ENCODE results near the gene LAMC3.

The LAMC3 gene

DNA sequence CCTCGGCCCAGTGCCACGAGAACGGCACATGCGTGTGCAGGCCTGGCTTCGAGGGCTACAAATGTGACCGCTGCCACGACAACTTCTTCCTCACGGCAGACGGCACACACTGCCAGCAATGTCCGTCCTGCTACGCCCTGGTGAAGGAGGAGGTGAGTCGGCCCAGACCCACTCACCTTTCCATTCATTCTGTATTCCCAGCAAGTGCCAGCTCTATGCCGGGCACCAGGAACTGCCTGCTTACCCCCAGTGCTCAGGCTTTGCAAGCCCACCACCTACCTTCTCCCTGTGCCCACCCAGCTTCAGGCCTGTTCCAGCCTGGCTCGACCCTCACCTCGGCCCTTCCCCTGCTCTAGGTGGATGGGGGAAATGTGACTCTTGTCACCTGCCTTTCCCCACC lies 60.7 kb downstream of the LAMC3 start:
- intact Hi-C loops (cut with DNase I; ENCODE audit: low total_unique reads), result loop anchor here (5.0 kb wide), 1 partner anchor 48 kb away; no protein-coding TSS in a partner anchor
- TF ChIP-seq, protein P1, sequence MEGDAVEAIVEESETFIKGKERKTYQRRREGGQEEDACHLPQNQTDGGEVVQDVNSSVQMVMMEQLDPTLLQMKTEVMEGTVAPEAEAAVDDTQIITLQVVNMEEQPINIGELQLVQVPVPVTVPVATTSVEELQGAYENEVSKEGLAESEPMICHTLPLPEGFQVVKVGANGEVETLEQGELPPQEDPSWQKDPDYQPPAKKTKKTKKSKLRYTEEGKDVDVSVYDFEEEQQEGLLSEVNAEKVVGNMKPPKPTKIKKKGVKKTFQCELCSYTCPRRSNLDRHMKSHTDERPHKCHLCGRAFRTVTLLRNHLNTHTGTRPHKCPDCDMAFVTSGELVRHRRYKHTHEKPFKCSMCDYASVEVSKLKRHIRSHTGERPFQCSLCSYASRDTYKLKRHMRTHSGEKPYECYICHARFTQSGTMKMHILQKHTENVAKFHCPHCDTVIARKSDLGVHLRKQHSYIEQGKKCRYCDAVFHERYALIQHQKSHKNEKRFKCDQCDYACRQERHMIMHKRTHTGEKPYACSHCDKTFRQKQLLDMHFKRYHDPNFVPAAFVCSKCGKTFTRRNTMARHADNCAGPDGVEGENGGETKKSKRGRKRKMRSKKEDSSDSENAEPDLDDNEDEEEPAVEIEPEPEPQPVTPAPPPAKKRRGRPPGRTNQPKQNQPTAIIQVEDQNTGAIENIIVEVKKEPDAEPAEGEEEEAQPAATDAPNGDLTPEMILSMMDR (IDR thresholded peaks at IDR 0.05), result no peak
- no peaks in the 10 kb centered on the region for H3K4me1 ChIP-seq
- peaks cover 0 to 30% of the 10 kb centered on the region in 2 donors for H3K27me3 ChIP-seq
- DNase-seq, result no peak
- H3K36me3 ChIP-seq, result no peaks in the 10 kb centered on the region
- no peaks in the 10 kb centered on the region for H3K9me3 ChIP-seq
- H3K4me3 ChIP-seq, result no peak overlapping the region
- no peak overlapping the region for H3K27ac ChIP-seq

DNA sequence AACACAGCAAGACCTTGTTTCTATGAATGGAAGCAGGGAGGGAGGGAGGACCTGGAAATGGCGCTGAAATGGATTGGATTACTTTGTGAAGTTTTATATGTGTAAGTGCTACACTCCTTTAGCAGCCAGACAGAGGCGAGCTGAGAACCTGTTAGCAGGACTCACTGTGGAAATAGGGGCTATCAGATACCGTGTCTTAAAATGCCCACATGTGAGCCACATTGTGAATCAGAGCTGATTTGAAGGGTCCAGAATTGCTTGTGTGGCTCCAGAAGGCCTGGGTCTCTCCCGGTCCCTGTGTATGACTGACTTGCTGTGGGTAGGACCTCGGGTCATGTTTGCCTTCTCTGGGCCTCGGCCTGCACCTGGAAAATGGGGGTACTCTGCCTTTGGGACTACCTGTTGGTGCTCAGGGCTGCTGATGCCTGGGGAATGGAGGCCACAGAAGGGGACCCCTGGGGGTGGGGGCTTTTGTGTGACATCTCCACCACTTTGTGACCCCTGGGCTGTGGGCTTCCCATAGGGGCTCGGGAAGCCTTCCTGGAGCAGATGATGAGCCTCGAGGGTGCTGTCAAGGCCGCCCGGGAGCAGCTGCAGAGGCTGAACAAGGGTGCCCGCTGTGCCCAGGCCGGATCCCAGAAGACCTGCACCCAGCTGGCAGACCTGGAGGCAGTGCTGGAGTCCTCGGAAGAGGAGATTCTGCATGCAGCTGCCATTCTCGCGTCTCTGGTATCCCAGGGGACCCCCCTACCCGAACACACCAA lies 63.3 kb downstream of the LAMC3 start:
- no peak for DNase-seq
- no peaks in the 10 kb centered on the region for H3K36me3 ChIP-seq
- H3K4me3 ChIP-seq, result no peak overlapping the region
- intact Hi-C loops (cut with DNase I; ENCODE audit: low total_unique reads), result no loop called here
- no peaks in the 10 kb centered on the region for H3K4me1 ChIP-seq
- no peaks in the 10 kb centered on the region for H3K9me3 ChIP-seq
- H3K27me3 ChIP-seq, result peaks cover 0 to 30% of the 10 kb centered on the region in 2 donors
- H3K27ac ChIP-seq, result no peak overlapping the region
- TF ChIP-seq, protein P1 (IDR thresholded peaks at IDR 0.05), result no peak

DNA sequence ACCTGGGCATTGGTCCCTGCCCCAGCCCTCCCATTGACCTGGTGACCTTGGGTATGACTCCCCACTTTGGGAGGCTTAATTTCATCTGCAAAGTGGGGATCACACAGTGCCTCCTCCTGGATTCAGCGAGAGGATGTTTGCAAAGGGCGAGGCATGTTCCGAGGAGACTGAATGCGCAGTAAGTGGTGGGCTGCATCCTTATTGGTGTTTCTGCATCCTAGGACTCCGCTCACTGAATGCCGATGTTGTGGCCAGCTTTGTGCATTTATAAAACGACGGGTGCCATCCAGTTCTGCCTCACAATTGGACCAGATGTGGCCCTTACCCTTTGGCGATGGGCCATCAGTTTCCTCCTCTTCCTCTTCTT lies 63.9 kb downstream of the LAMC3 start:
- intact Hi-C loops (cut with DNase I; ENCODE audit: low total_unique reads), result no loop called here

DNA sequence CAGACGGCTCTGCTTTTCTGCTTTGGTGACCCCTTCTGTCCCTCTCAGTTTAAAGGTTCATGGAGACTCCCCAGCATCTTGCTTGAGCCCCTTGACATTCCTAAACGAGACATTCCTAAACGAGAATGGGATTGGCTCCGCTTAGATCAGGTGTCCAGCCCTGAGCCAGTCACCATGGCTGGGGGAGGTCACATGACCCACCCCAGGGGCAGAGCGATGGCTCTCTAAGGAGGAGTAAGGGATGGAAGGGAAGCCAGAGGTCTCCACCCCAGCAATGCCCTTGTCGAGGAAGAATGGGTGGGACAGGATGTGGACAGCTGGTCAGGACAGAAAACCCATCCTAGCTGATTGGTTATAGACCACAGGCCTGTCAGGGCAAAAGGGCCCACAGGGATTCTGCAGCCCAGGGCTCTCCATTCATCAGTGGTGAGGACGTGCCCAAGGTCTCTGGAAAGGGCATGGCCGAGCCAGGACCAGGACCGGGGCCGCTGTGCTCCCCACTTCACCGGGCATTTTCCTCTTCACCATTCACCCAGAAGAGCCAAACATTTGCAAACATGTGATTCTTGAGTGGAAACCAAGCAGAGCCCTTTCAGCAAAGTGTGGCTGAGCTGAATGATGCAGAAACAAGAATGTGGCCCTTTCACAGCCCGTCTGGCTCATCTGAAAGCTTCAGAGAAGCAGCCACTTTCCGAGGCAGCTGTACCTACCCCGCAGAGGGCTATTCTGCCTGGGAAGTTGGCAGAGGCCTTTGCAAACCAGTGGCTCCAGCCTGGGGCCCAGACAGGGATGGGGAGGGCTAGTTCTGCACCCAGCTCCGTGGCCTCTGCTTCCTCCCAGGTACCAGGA lies 67.6 kb downstream of the LAMC3 start:
- peaks cover 0 to 12% of the 10 kb centered on the region in 2 donors for H3K27me3 ChIP-seq
- TF ChIP-seq, protein P1 (IDR thresholded peaks at IDR 0.05), result no peak

More for the DNA sequence above, 63.9 kb downstream of the LAMC3 start:
- H3K4me3 ChIP-seq, result no peak overlapping the region
- H3K27ac ChIP-seq, result no peak overlapping the region
- H3K27me3 ChIP-seq, result peaks cover 0 to 30% of the 10 kb centered on the region in 2 donors
- no peaks in the 10 kb centered on the region for H3K9me3 ChIP-seq
- TF ChIP-seq, protein P1 (IDR thresholded peaks at IDR 0.05), result no peak
- DNase-seq, result no peak
- no peaks in the 10 kb centered on the region for H3K4me1 ChIP-seq
- no peaks in the 10 kb centered on the region for H3K36me3 ChIP-seq

DNA sequence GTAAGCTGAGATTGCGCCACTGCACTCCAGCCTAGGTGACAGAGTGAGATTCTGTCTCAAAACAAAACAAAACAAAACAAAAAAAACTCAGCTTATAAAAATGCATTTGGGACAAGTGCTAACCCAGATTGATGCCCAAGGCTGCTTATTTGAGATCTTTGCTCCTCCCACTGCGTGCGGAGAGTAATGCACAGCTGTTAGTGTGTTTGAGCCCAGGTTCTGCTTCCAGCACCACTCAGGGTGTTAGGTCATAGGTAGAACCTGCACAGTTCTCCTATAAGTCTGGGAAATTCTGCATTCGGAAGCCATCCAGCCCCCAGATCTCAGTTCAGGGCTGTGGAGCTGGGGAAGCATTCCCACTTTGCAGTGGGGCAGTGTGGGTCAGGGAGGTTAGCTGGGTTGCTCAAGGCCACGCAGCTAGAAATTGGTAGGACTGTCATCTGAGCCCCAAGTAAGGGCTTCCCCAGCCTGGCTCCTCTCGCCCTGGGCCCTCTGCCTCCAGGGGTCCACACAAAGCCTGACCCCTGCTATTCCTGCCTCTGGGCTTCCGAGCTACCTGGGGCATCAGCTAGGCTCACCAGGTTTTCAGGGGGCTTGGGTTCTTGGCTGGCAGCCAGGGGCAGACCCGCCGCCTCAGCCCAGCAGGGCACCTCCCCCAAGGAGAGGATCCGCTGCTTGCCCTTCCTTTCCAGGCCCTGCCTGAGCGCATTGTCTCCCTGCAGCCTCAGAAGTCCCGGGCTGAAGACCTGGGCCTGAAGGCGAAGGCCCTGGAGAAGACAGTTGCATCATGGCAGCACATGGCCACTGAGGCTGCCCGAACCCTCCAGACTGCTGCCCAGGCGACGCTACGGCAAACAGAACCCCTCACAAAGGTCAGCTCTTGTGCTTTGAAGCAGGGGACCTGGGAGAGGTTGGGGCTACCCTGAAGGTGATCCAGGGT lies 69.7 kb downstream of the LAMC3 start:
- Histone ChIP-seq H3K36me3 (no peaks in the 10 kb centered on the region), H3K27me3 (no peaks in the 10 kb centered on the region), H3K27ac (no peak overlapping the region), H3K4me1 (no peaks in the 10 kb centered on the region), H3K4me3 (no peak overlapping the region), H3K9me3 (no peaks in the 10 kb centered on the region)
- TF ChIP-seq, protein P1 (IDR thresholded peaks at IDR 0.05), result no peak
- no peak for DNase-seq
- intact Hi-C loops (cut with DNase I; ENCODE audit: low total_unique reads), result no loop called here

More for the DNA sequence above, 67.6 kb downstream of the LAMC3 start:
- H3K36me3 ChIP-seq, result no peaks in the 10 kb centered on the region
- no peaks in the 10 kb centered on the region for H3K4me1 ChIP-seq
- intact Hi-C loops (cut with DNase I; ENCODE audit: low total_unique reads), result no loop called here
- no peak overlapping the region for H3K27ac ChIP-seq
- DNase-seq, result no peak
- no peak overlapping the region for H3K4me3 ChIP-seq
- H3K9me3 ChIP-seq, result no peaks in the 10 kb centered on the region

Measured in tibial artery (tissue), 4 donors.